Central memory CD8-positive, alpha-beta T cell (primary cell): ENCODE data around the gene NUP93.
"Not testable (repeated sequence)": the region's sequence is repeated elsewhere in the genome, so short reads cannot be mapped to it uniquely, and the experiment has no call there.

ENCODE experiments used
- ATAC-seq: fragments of 150-1000 bp; cut with Tn5 transposase; replicated peaks from 2 replicates; pipeline ENCODE4 v1.10.0; 2022; ENCODE audit warnings: mild to moderate bottlenecking, moderate FRiP score, moderate number of reproducible peaks; ENCODE audit not compliant: poor library complexity, severe bottlenecking; ENCODE audit errors: extremely low read depth
- DNase-seq, 2 donors: peaks; one replicate each; pipeline ENCODE4 v3.0.0; 2021; ENCODE audit warnings: low spot score in 2 of 2
- H3K27ac Mint-ChIP-seq: one replicate; pipeline ENCODE4 v1.8.0; 2022; ENCODE audit warnings: low read depth, mild to moderate bottlenecking, moderate library complexity, mixed read lengths
- H3K27me3 Mint-ChIP-seq: one replicate; pipeline ENCODE4 v1.8.0; 2022; ENCODE audit warnings: mixed read lengths
- H3K36me3 Mint-ChIP-seq: one replicate; pipeline ENCODE4 v1.8.0; 2022; ENCODE audit warnings: mild to moderate bottlenecking, moderate library complexity, mixed read lengths; ENCODE audit not compliant: insufficient read depth
- H3K4me1 Mint-ChIP-seq: one replicate; pipeline ENCODE4 v1.8.0; 2022; ENCODE audit warnings: mixed read lengths
- H3K4me3 Mint-ChIP-seq: one replicate; pipeline ENCODE4 v1.8.0; 2022; ENCODE audit warnings: mild to moderate bottlenecking, moderate library complexity, mixed read lengths
- H3K9me3 Mint-ChIP-seq: one replicate; pipeline ENCODE4 v1.8.0; 2022; ENCODE audit warnings: mixed read lengths

NUP93 gene

DNA sequence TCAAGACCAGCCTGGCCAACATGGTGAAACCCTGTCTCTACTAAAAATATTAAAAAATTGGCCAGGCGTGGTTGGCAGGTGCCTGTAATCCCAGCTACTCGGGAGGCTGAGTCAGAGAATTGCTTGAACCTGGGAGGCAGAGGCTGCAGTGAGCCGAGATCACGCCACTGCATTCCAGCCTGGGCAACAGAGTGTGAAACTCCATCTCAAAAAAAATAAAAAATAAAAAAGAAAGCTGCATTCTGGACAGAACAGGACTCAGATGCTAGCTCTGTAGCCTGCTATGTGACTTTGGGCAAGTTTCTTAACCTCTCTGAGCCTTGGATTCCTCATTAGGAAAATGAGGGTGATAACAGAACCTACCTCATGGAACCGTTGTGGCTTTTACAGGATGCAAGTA, 138.8 kb downstream of the NUP93 start:
- not testable (repeated sequence) for H3K36me3 Mint-ChIP-seq, DNase-seq, H3K9me3 Mint-ChIP-seq, ATAC-seq, H3K27me3 Mint-ChIP-seq, H3K4me3 Mint-ChIP-seq, H3K27ac Mint-ChIP-seq
- peaks cover 18% of the 10 kb centered on the region for H3K4me1 Mint-ChIP-seq

- Mint-ChIP-seq H3K27ac (no peak overlapping the region), H3K36me3 (no peaks in the 10 kb centered on the region), H3K4me3 (no peak overlapping the region), H3K27me3 (no peaks in the 10 kb centered on the region), H3K4me1 (peaks cover 14% of the 10 kb centered on the region), H3K9me3 (no peaks in the 10 kb centered on the region)
- ATAC-seq (peak; percentile 65), DNase-seq (no peak)
These were observed 139.8 kb downstream of the NUP93 start for GRCh38 chr16:56869513-56870275.

DNA sequence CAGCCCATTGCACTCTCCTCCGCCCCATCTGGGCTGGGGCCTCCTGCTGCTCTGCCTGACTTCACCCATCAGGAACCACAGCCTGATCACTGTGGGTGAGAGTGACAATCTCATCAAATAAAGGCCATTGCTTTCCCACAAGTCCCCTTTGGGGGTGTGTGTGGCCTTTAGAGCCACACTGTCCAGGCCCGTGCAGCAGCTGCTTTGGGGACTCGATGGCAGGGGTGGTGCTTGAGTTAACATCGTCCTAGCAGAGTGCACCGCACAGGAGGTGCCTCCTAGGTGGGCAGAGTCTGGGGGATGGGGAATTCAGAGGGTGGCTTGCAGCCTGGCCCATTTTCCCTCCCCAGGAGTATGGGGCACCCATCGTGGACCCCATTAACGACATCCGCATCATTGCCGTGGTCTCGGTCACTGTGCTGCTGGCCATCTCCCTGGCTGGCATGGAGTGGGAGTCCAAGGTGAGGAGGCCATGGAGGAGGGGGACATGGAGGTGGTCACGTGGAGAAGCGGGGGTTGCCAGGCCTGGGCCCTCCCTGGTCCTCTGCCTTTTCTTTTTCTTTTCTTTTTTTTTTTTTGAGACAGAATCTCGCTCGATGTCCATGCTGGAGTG, 140.5 kb downstream of the NUP93 start:
- no peaks in the 10 kb centered on the region for H3K36me3 Mint-ChIP-seq
- no peaks in the 10 kb centered on the region for H3K9me3 Mint-ChIP-seq
- H3K27ac Mint-ChIP-seq = no peak overlapping the region
- no peaks in the 10 kb centered on the region for H3K27me3 Mint-ChIP-seq
- H3K4me1 Mint-ChIP-seq = peaks cover 9% of the 10 kb centered on the region
- ATAC-seq (no peak), DNase-seq (no peak)
- H3K4me3 Mint-ChIP-seq = no peak overlapping the region

GRCh38 chr16:56871172-56871593, 141.3 kb downstream of the NUP93 start:
- ATAC-seq = no peak
- no peak overlapping the region for H3K4me3 Mint-ChIP-seq
- H3K4me1 Mint-ChIP-seq = peaks cover 7% of the 10 kb centered on the region
- no peaks in the 10 kb centered on the region for H3K36me3 Mint-ChIP-seq
- H3K9me3 Mint-ChIP-seq = no peaks in the 10 kb centered on the region
- no peak for DNase-seq
- H3K27ac Mint-ChIP-seq = no peak overlapping the region
- H3K27me3 Mint-ChIP-seq = no peaks in the 10 kb centered on the region

DNA sequence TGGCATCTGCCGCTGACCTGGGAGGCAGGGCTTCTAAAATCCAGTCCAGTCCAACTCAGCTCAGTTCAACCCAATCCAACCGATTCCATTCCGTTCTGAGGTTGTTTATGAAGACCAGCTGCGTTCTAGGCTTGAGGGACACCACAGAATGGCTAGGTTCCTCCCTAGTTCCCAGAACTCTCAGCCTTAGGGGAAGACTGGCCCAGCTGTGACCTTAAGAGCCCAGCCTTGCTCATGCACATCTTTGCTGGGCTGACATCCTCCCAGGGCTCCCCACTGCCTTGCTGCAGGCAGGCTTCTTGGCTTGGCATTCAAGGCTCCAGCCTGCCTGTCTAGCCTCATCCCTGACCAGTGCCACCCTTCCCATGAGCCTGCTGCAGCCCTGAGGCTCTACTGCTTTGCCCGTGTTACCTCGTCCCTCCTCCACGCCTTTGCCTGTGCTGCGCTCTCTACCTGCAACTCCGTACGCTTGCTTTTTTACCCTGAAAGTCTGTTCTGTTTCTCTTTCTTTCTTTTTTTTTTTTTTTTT, 143.0 kb downstream of the NUP93 start:
- H3K36me3 Mint-ChIP-seq = no peaks in the 10 kb centered on the region
- H3K4me3 Mint-ChIP-seq = no peak overlapping the region
- H3K27ac Mint-ChIP-seq = no peak overlapping the region

GRCh38 chr16:56874800-56875199, 144.9 kb downstream of the NUP93 start:
- Mint-ChIP-seq H3K4me1 (no peaks in the 10 kb centered on the region), H3K4me3 (no peak overlapping the region), H3K9me3 (no peaks in the 10 kb centered on the region), H3K36me3 (peaks cover 2% of the 10 kb centered on the region), H3K27ac (no peak overlapping the region), H3K27me3 (no peaks in the 10 kb centered on the region)
- DNase-seq = no peak
- no peak for ATAC-seq

More for the DNA sequence above, 143.0 kb downstream of the NUP93 start:
- DNase-seq (no peak), ATAC-seq (no peak)
- Mint-ChIP-seq H3K4me1 (no peaks in the 10 kb centered on the region), H3K9me3 (no peaks in the 10 kb centered on the region), H3K27me3 (no peaks in the 10 kb centered on the region)

DNA sequence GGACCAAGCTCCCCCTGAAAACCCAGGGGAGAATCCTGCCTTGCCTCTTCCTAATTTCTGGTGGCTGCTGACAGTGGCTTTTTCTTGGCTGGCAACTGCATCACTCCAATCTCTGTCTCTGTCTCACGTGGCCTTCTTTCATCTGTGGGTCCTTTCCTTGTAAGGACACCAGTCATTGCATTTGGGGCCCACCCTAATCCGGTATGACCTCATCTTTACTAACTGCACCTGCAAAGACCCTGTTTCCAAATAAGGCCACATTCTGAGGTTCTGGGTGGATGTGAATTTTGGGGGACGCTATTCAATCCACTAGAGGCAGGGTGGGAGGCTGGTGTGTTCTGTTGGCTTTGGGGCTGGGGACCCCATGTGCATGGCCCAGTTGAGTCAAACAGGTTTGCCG, 146.1 kb downstream of the NUP93 start:
- no peak for DNase-seq
- Mint-ChIP-seq H3K9me3 (no peaks in the 10 kb centered on the region), H3K36me3 (peaks cover 2% of the 10 kb centered on the region), H3K4me1 (no peaks in the 10 kb centered on the region), H3K4me3 (no peak overlapping the region), H3K27me3 (no peaks in the 10 kb centered on the region), H3K27ac (no peak overlapping the region)
- ATAC-seq = no peak

GRCh38 chr16:56877486-56878182, 147.7 kb downstream of the NUP93 start:
- no peaks in the 10 kb centered on the region for H3K4me1 Mint-ChIP-seq
- no peak overlapping the region for H3K4me3 Mint-ChIP-seq
- ATAC-seq (no peak), DNase-seq (no peak)
- H3K27me3 Mint-ChIP-seq = no peaks in the 10 kb centered on the region
- H3K27ac Mint-ChIP-seq = no peak overlapping the region
- no peaks in the 10 kb centered on the region for H3K9me3 Mint-ChIP-seq
- H3K36me3 Mint-ChIP-seq = peaks cover 2% of the 10 kb centered on the region

DNA sequence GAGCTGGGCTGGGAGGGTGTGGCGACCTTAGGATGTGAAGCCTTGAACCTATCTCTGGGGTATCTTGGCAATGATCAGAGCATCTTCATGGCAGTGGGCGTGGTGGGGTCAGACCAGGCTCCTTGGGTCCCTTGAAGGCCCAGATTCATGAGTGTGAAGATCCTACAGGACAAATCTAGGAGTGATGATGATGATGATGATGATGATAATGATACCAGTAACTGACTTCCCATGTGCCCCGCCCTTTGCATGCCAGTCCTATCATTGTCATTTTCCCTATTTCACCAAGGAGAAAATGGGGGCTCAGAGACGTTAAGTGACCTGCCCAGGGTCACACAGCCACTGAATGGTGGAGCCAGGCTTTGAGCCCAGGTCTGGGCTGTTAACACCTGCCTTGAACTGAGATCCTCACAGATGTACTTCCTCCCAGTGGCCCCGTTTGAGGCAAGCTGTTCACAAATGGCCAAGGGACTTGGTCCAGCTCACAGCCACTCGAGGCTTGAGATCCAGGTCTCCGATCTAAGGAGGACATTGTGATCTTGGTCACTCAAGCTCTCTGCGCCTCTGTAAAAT, 148.4 kb downstream of the NUP93 start:
- H3K4me3 Mint-ChIP-seq = no peak overlapping the region
- H3K36me3 Mint-ChIP-seq = peaks cover 2% of the 10 kb centered on the region
- H3K27ac Mint-ChIP-seq = no peak overlapping the region
- H3K27me3 Mint-ChIP-seq = no peaks in the 10 kb centered on the region
- DNase-seq (no peak), ATAC-seq (no peak)
- H3K4me1 Mint-ChIP-seq = no peaks in the 10 kb centered on the region
- no peaks in the 10 kb centered on the region for H3K9me3 Mint-ChIP-seq

- Mint-ChIP-seq H3K36me3 (peaks cover 2% of the 10 kb centered on the region), H3K27ac (no peak overlapping the region), H3K4me1 (no peaks in the 10 kb centered on the region), H3K4me3 (no peak overlapping the region), H3K27me3 (no peaks in the 10 kb centered on the region), H3K9me3 (no peaks in the 10 kb centered on the region)
- DNase-seq (no peak), ATAC-seq (no peak)
These were observed 149.3 kb downstream of the NUP93 start for GRCh38 chr16:56879276-56879675.

GRCh38 chr16:56880176-56880575, 150.2 kb downstream of the NUP93 start:
- no peak for ATAC-seq
- no peaks in the 10 kb centered on the region for H3K4me1 Mint-ChIP-seq

GRCh38 chr16:56880685-56881084, 150.8 kb downstream of the NUP93 start:
- Mint-ChIP-seq H3K4me3 (no peak overlapping the region), H3K9me3 (no peaks in the 10 kb centered on the region), H3K4me1 (no peaks in the 10 kb centered on the region), H3K36me3 (peaks cover 2% of the 10 kb centered on the region), H3K27ac (no peak overlapping the region), H3K27me3 (no peaks in the 10 kb centered on the region)
- DNase-seq (no peak), ATAC-seq (no peak)

More at GRCh38 chr16:56880176-56880575, 150.2 kb downstream of the NUP93 start:
- H3K4me3 Mint-ChIP-seq = no peak overlapping the region
- H3K27me3 Mint-ChIP-seq = no peaks in the 10 kb centered on the region
- DNase-seq = no peak
- H3K36me3 Mint-ChIP-seq = peaks cover 2% of the 10 kb centered on the region
- H3K9me3 Mint-ChIP-seq = no peaks in the 10 kb centered on the region
- H3K27ac Mint-ChIP-seq = no peak overlapping the region
